ENCODE results near the gene AUH. TPM values are rescaled to one million over a fixed set of nuclear protein-coding genes. Genes with fewer than 3 reads are reported as not detected.
A peak's percentile ranks its signal among the peaks of the same experiment; 100 is the strongest.

Gene AUH
- total and polyA plus RNA-seq, 9 of the 15 experiments (the other 6 are each of a cell fraction or from before 2014, with no cell fraction given): 3.4 to 29.0 (median 10.1) TPM

DNA sequence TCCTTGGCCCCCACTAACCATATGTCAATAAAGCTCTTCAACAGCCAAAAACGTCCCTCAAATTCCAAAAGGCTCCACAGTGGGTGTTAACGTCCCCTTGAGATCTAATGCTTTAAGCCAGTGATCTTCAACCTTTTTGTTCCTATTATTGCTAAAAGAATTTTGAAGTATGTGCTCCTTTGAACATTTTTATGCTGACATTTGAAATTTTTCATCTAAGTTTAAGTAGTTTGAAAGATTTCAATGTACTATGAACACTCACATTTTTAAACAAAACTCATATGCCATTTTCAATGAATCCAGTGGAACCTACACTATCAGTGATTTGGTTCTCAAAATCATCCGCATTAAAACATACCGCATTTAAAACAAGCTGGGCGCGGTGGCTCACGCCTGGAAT, 29.9 kb downstream of the AUH start:
- no peaks in the 10 kb centered on the region for H3K4me1 ChIP-seq (replicated peaks in 1 of 2; ENCODE audit: control insufficient read depth in 2 of 2, insufficient read depth in 2 of 2, low read length in 2 of 2)
- no peak overlapping the region for H2AFZ ChIP-seq (ENCODE audit: low read depth, low read length)
- H3K36me3 ChIP-seq (ENCODE audit: control insufficient read depth, insufficient read depth, low read length): peaks cover 7% of the 10 kb centered on the region
- 0 out of 3 replicates have a peak, but pooled peaks cover 3% of the 10 kb centered on the region for H3K79me2 ChIP-seq (ENCODE audit: control insufficient read depth, insufficient read depth, low read length)
- no peaks in the 10 kb centered on the region for H3K9me1 ChIP-seq (ENCODE audit: control insufficient read depth, insufficient read depth, low read length)
- ChIA-PET CTCF (ENCODE audit: low intra/inter-chr PET ratio) (no interaction called here), POLR2A (no interaction called here)
- peaks cover 5% of the 10 kb centered on the region for H3K9me3 ChIP-seq (replicated peaks; ENCODE audit: control insufficient read depth, insufficient read depth, low read depth, low read length)
- DNase-seq (ENCODE audit: extremely low read depth in 1 of 4, low spot score in 3 of 4): no peak
- 71% methylated on average over 7 of the region's 7 CpGs for WGBS (ENCODE audit: insufficient coverage, low coverage, missing lambda C conversion rate)
- intact Hi-C loops (cut with micrococcal nuclease) (no loop called here), in situ Hi-C loops (cut with MboI) (no loop called here)
- no peak overlapping the region for H3K27ac ChIP-seq (ENCODE audit: extremely low read depth, low read depth, low read length)
- H3K4me2 ChIP-seq (ENCODE audit: insufficient read depth, low read length): no peak overlapping the region
- no peaks in the 10 kb centered on the region for H4K20me1 ChIP-seq (replicated peaks; ENCODE audit: control insufficient read depth, insufficient read depth, low read length)
- no peak for ATAC-seq
- BruUV-seq (replicated peaks): no TSS peak
- peak; percentile 56 for TF ChIP-seq MAFG (tag; conservative IDR thresholded peaks at IDR 0.05)
- TF ChIP-seq, protein P1, sequence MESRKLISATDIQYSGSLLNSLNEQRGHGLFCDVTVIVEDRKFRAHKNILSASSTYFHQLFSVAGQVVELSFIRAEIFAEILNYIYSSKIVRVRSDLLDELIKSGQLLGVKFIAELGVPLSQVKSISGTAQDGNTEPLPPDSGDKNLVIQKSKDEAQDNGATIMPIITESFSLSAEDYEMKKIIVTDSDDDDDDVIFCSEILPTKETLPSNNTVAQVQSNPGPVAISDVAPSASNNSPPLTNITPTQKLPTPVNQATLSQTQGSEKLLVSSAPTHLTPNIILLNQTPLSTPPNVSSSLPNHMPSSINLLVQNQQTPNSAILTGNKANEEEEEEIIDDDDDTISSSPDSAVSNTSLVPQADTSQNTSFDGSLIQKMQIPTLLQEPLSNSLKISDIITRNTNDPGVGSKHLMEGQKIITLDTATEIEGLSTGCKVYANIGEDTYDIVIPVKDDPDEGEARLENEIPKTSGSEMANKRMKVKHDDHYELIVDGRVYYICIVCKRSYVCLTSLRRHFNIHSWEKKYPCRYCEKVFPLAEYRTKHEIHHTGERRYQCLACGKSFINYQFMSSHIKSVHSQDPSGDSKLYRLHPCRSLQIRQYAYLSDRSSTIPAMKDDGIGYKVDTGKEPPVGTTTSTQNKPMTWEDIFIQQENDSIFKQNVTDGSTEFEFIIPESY (CRISPR knock-in tag; IDR thresholded peaks at IDR 0.05): peak; percentile 41; the same call in 1 of the 2 replicates
- TF ChIP-seq C11orf30 (IDR thresholded peaks at IDR 0.05; ENCODE audit: low read depth): peak; percentile 69
- TF ChIP-seq MECOM (CRISPR knock-in tag; IDR thresholded peaks at IDR 0.05): no peak
- TF ChIP-seq ZNF316 (IDR thresholded peaks at IDR 0.05): peak; percentile 83
- peak; percentile 43 for TF ChIP-seq MAFF (IDR thresholded peaks at IDR 0.05; ENCODE audit: low read length)
- TF ChIP-seq NCOA2 (IDR thresholded peaks at IDR 0.05; ENCODE audit: partially characterized antibody in 2 of 2): no peak
- TF ChIP-seq MAFK (IDR thresholded peaks at IDR 0.05; ENCODE audit: low read length): peak; percentile 31; the same call in 1 of the 2 replicates
- no peak overlapping the region for H3K4me3 ChIP-seq
- no peak for FAIRE-seq
- H3K9ac ChIP-seq (ENCODE audit: insufficient read depth in 1 of 2, low read depth in 2 of 2, low read length in 2 of 2): no peak overlapping the region
- no peaks in the 10 kb centered on the region for H3K27me3 ChIP-seq (ENCODE audit: control insufficient read depth in 2 of 2, insufficient read depth in 2 of 2, low read length in 2 of 2)

Measured in K562 (cell line).